IMR-90 (cell line): ENCODE data around the gene NEURL1B. TPM values are rescaled to one million over a fixed set of nuclear protein-coding genes. Genes with fewer than 3 reads are reported as not detected.

Experiments
- ATAC-seq: fragments of 200-7000 bp; cut with Tn5 transposase; 2 replicates; pipeline ENCODE4 v1.9.1; 2020; ENCODE audit warnings: low read depth, mild to moderate bottlenecking, moderate library complexity
- BruUV-seq: library from RNA; stranded (reverse); fragments of 400-500 nt; replicated peaks from 2 replicates; lab custom pipeline; 2021; lab: Mats Ljungman, UMichigan
- CTCF ChIA-PET: fragments of 300-600 bp; formaldehyde crosslinking; extraction: SDS; loops from one replicate; lab custom pipeline; 2021; ENCODE audit warnings: antibody characterized with exemption; lab: Yijun Ruan, JAX
- POLR2A ChIA-PET: fragments of 300-600 bp; sonication (Branson Sonifier 250); formaldehyde crosslinking; loops from one replicate; lab custom pipeline; 2022; ENCODE audit warnings: antibody characterized with exemption; ENCODE audit not compliant: unreplicated experiment; lab: Charles Lee
- DNase-seq: peaks from one replicate; pipeline ENCODE4 v3.0.0; 2013
- H2AFZ ChIP-seq: replicated peaks from 2 replicates; pipeline ENCODE3; 2013; ENCODE audit warnings: low read length, mild to moderate bottlenecking; ENCODE audit not compliant: poor library complexity
- H2AK5ac ChIP-seq: 2 replicates; pipeline ENCODE4 v1.6.1; 2013; ENCODE audit warnings: low read depth, low read length, inconsistent platforms
- H2AK9ac ChIP-seq: replicated peaks from 2 replicates; pipeline ENCODE3; 2013; ENCODE audit warnings: mild to moderate bottlenecking, low read depth, low read length, moderate library complexity; ENCODE audit not compliant: poor library complexity
- H2BK120ac ChIP-seq: 2 replicates; pipeline ENCODE4 v1.6.1; 2013; ENCODE audit warnings: low read depth, low read length, inconsistent platforms
- H2BK15ac ChIP-seq: 3 replicates; pipeline ENCODE4 v1.6.1; 2013; ENCODE audit warnings: low read depth, low read length, inconsistent platforms
- H2BK20ac ChIP-seq: 2 replicates; pipeline ENCODE4 v1.6.1; 2013; ENCODE audit warnings: low read depth, mild to moderate bottlenecking, inconsistent platforms, low read length, moderate library complexity
- H2BK5ac ChIP-seq: 2 replicates; pipeline ENCODE4 v1.6.1; 2013; ENCODE audit warnings: mild to moderate bottlenecking, low read depth, low read length, inconsistent platforms; ENCODE audit not compliant: poor library complexity, severe bottlenecking
- H3K14ac ChIP-seq: replicated peaks from 2 replicates; pipeline ENCODE4 v1.6.1; 2013; ENCODE audit warnings: low read depth, low read length, inconsistent platforms
- H3K18ac ChIP-seq: 2 replicates; pipeline ENCODE4 v1.6.1; 2013; ENCODE audit warnings: low read depth, low read length, control low read depth
- H3K23ac ChIP-seq: 2 replicates; pipeline ENCODE4 v1.6.1; 2013; ENCODE audit warnings: low read depth, low read length, inconsistent platforms
- H3K27ac ChIP-seq: 2 replicates; pipeline ENCODE4 v1.5.1; 2013; ENCODE audit warnings: mild to moderate bottlenecking, control low read depth, low read length; ENCODE audit not compliant: insufficient read depth
- H3K27me3 ChIP-seq: 2 replicates; pipeline ENCODE4 v1.6.1; 2013; ENCODE audit warnings: low read length; ENCODE audit not compliant: control insufficient read depth, insufficient read depth
- H3K36me3 ChIP-seq: 2 replicates; pipeline ENCODE4 v1.6.1; 2013; ENCODE audit warnings: low read length, mixed read lengths; ENCODE audit not compliant: control insufficient read depth, insufficient read depth
- H3K4ac ChIP-seq: 2 replicates; pipeline ENCODE4 v1.6.1; 2013; ENCODE audit warnings: low read depth, low read length, inconsistent platforms
- H3K4me1 ChIP-seq: 2 replicates; pipeline ENCODE4 v1.6.1; 2013; ENCODE audit warnings: low read length, mixed read lengths; ENCODE audit not compliant: control insufficient read depth, insufficient read depth
- H3K4me2 ChIP-seq: 2 replicates; pipeline ENCODE4 v1.6.1; 2013; ENCODE audit warnings: low read depth, mild to moderate bottlenecking, control low read depth, low read length, moderate library complexity
- H3K4me3 ChIP-seq: 2 replicates; pipeline ENCODE4 v1.5.1; 2013; ENCODE audit warnings: low read depth, mild to moderate bottlenecking, control low read depth, low read length, moderate library complexity; ENCODE audit not compliant: insufficient read depth
- H3K56ac ChIP-seq: 2 replicates; pipeline ENCODE4 v1.6.1; 2013; ENCODE audit warnings: low read length, inconsistent platforms; ENCODE audit not compliant: insufficient read depth; ENCODE audit errors: extremely low read depth
- H3K79me1 ChIP-seq, 2 experiments: 2 replicates each; pipeline ENCODE4 v1.6.1; 2013; ENCODE audit warnings: low read length in 2 of 2, inconsistent platforms in 1 of 2, low read depth in 1 of 2
- H3K9ac ChIP-seq: 2 replicates; pipeline ENCODE4 v1.6.1; 2013; ENCODE audit warnings: low read depth, low read length, control low read depth
- H3K9me1 ChIP-seq: 2 replicates; pipeline ENCODE4 v1.6.1; 2013; ENCODE audit warnings: low read length, inconsistent platforms; ENCODE audit not compliant: insufficient read depth
- H3K9me3 ChIP-seq: 2 replicates; pipeline ENCODE4 v1.6.1; 2013; ENCODE audit warnings: low read length; ENCODE audit not compliant: control insufficient read depth, insufficient read depth
- H4K20me1 ChIP-seq: 2 replicates; pipeline ENCODE4 v1.6.1; 2013; ENCODE audit warnings: low read length, inconsistent platforms; ENCODE audit not compliant: insufficient read depth
- H4K5ac ChIP-seq: 2 replicates; pipeline ENCODE4 v1.6.1; 2013; ENCODE audit warnings: mild to moderate bottlenecking, low read depth, low read length, control low read depth
- H4K8ac ChIP-seq, 2 experiments: 2 replicates each; pipeline ENCODE4 v1.6.1; 2013; ENCODE audit warnings: low read depth in 2 of 2, low read length in 2 of 2, control low read depth in 1 of 2, inconsistent platforms in 1 of 2
- H4K91ac ChIP-seq: 2 replicates; pipeline ENCODE4 v1.6.1; 2013; ENCODE audit warnings: low read depth, low read length, inconsistent platforms; ENCODE audit not compliant: insufficient read depth
- BHLHE40 ChIP-seq: fragments of 150-350 bp; IDR thresholded peaks from 2 replicates; pipeline ENCODE4 v1.6.1; 2016; ENCODE audit warnings: mild to moderate bottlenecking, low read depth, low read length
- ELK1 ChIP-seq: fragments of 150-350 bp; IDR thresholded peaks from 2 replicates; pipeline ENCODE4 v1.6.1; 2016; ENCODE audit warnings: low read depth, mild to moderate bottlenecking, low read length, moderate library complexity, borderline replicate concordance
- RAD21 ChIP-seq: IDR thresholded peaks from 2 replicates; pipeline ENCODE4 v1.6.1; 2012; ENCODE audit warnings: low read length, improper control_type of control experiment
- RCOR1 ChIP-seq: IDR thresholded peaks from 2 replicates; pipeline ENCODE4 v1.6.1; 2012; ENCODE audit warnings: mild to moderate bottlenecking, low read length, improper control_type of control experiment; ENCODE audit not compliant: insufficient replicate concordance
- WGBS, 2 experiments: methylation state at CpG; one replicate each; pipeline versions ENCODE4 v1.1.5 to v1.1.7; 2013; ENCODE audit warnings: missing lambda C conversion rate in 2 of 2; ENCODE audit not compliant: insufficient read length in 1 of 2; ENCODE audit errors: extremely low coverage in 2 of 2; 5-methylcytosine and 5-hydroxymethylcytosine counted together
- dilution Hi-C: fragments of 300-500 bp; cut with HindIII; formaldehyde crosslinking; loops from one replicate; pipeline ENCODE4 v1.14.3; 2018; ENCODE audit warnings: low sequenced_read_pairs; ENCODE audit not compliant: unreplicated experiment
- in situ Hi-C: fragments of 300-500 bp; cut with MboI; formaldehyde crosslinking; loops from 3 replicates; pipeline ENCODE4 v1.14.3; 2019; ENCODE audit warnings: low sequenced_read_pairs, inconsistent platforms, mixed read lengths
- intact Hi-C: fragments of 100-400 bp; cut with micrococcal nuclease; formaldehyde crosslinking; loops from 2 replicates; pipeline ENCODE4 v1.10.0; 2022
- polyA plus RNA-seq, 3 experiments: library from polyadenylated mRNA; depleted of rRNA; stranded (reverse); fragments of >200 nt; gene quantifications; 2 replicates each; pipeline ENCODE4 v1.2.3, GENCODE V29; 2012; ENCODE audit warnings: low replicate concordance in 1 of 3
- total RNA-seq: library from RNA; depleted of rRNA; stranded (reverse); fragments of >200 nt; gene quantifications from 2 replicates; pipeline ENCODE4 v1.2.3, GENCODE V29; 2012

The NEURL1B gene
- total and polyA plus RNA-seq, 2 of the 4 experiments (the other 2 are of a cell fraction) = 1.8 to 2.8 TPM

DNA sequence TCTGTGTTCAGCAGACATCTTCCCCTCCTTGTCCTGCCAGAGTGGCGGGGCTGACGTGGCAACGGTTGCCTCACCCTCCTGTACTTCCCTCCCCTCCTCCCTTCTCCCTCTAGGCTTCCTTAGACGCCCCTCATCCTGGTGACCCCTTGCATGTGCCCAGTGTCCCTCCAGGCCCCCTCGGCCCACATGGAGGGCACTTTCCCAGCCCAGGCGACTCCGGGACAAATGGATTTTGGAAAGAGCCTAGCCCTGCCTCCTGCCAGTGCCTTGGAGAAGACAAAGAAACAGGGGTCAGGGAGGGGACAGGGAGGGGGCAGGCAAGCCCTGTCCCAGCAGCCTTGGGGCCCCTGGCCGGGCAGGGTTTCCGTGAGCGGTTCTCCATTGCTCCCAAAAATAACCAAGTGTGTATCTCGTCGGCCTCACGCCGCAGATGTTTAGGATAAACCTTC lies 38.3 kb upstream of the NEURL1B start:
- no peak overlapping the region for H3K56ac ChIP-seq
- 12% methylated on average over 8 of the region's 14 CpGs; no CpG with 5 or more reads in 1 of the 2 experiments for WGBS, 2 experiments
- in situ Hi-C loops (no loop called here), intact Hi-C loops (no loop called here), dilution Hi-C loops (no loop called here)
- peak overlapping the region; percentile 39; the same call in 1 of the 2 replicates for H2BK20ac ChIP-seq
- H2AFZ ChIP-seq = peak overlapping the region; percentile 56
- H3K4me1 ChIP-seq = peaks cover 5% of the 10 kb centered on the region; the same call in 1 of the 2 replicates
- H3K23ac ChIP-seq = 0 out of 2 replicates have a peak overlapping the region, but pooled peaks have one; percentile 39
- no peak for DNase-seq
- H2BK120ac ChIP-seq = peak overlapping the region; percentile 74; the same call in 1 of the 2 replicates
- peak; percentile 63 for ATAC-seq
- H3K36me3 ChIP-seq = no peaks in the 10 kb centered on the region
- 0 out of 2 replicates have a peak overlapping the region, but pooled peaks have one; percentile 9 for H3K4ac ChIP-seq
- peak overlapping the region; percentile 40 to 73; a peak in 2 of 4 replicates for H4K8ac ChIP-seq
- no peaks in the 10 kb centered on the region for H4K20me1 ChIP-seq
- no peak overlapping the region for H2BK5ac ChIP-seq
- H3K27ac ChIP-seq = peak overlapping the region; percentile 14; the same call in 1 of the 2 replicates
- H3K4me2 ChIP-seq = no peak overlapping the region; the same call in 1 of the 2 replicates
- H3K4me3 ChIP-seq = no peak overlapping the region
- no peak overlapping the region; the same call in 2 of the 3 replicates for H2BK15ac ChIP-seq
- POLR2A ChIA-PET = no interaction called here
- no peak overlapping the region for H2AK5ac ChIP-seq
- peak overlapping the region; percentile 13; the same call in 1 of the 2 replicates for H3K18ac ChIP-seq
- H3K9ac ChIP-seq = 0 out of 2 replicates have a peak overlapping the region, but pooled peaks have one; percentile 1
- H3K14ac ChIP-seq = no peak overlapping the region; the same call in 1 of the 2 replicates
- no peak overlapping the region for H4K91ac ChIP-seq
- peak overlapping the region; percentile 29; the same call in 1 of the 2 replicates for H4K5ac ChIP-seq
- H3K27me3 ChIP-seq = peaks cover 9% of the 10 kb centered on the region
- H3K79me1 ChIP-seq = no peaks in the 10 kb centered on the region
- no TSS peak for BruUV-seq
- H3K9me3 ChIP-seq = 0 out of 2 replicates have a peak, but pooled peaks cover 2% of the 10 kb centered on the region
- H2AK9ac ChIP-seq = no peak overlapping the region
- H3K9me1 ChIP-seq = no peaks in the 10 kb centered on the region
- TF ChIP-seq RCOR1 (no peak), RAD21 (no peak), ELK1 (no peak), BHLHE40 (no peak)
- CTCF ChIA-PET = no interaction called here
